H1 (cell line): ENCODE data around the gene DENND10.

Experiments used
- CTCF ChIP-seq, 3 experiments: IDR thresholded peaks; 1 replicate in 2 of 3; 2 replicates in 1 of 3; pipeline versions ENCODE4 v1.5.1 to v1.6.1; 2011; ENCODE audit warnings: low read length in 3 of 3, mild to moderate bottlenecking in 3 of 3, inconsistent platforms in 2 of 3, low read depth in 1 of 3, moderate library complexity in 1 of 3; ENCODE audit not compliant: insufficient read depth in 1 of 3; ENCODE audit errors: control extremely low read depth in 1 of 3
- EP300 ChIP-seq, 2 experiments: IDR thresholded peaks; 1 replicate in 1 of 2; 2 replicates in 1 of 2; pipeline ENCODE4 v1.6.1; 2011 to 2012; ENCODE audit warnings: low read depth in 2 of 2, low read length in 2 of 2, mild to moderate bottlenecking in 2 of 2, borderline replicate concordance in 1 of 2, inconsistent platforms in 1 of 2, moderate library complexity in 1 of 2
- EZH2 ChIP-seq: fragments of 200-600 bp; sonication (generic); IDR thresholded peaks from 2 replicates; pipeline ENCODE4 v1.7.1; 2012; ENCODE audit warnings: low read depth, mild to moderate bottlenecking, moderate library complexity, low read length, inconsistent platforms; ENCODE audit not compliant: severe bottlenecking
- FOSL1 ChIP-seq: IDR thresholded peaks from 2 replicates; pipeline ENCODE4 v1.6.1; 2011; ENCODE audit warnings: mild to moderate bottlenecking, low read depth, low read length, moderate library complexity; ENCODE audit not compliant: insufficient read depth
- HDAC2 ChIP-seq, 2 experiments: fragments of 300-600 bp in 1 of 2; sonication (generic) in 1 of 2; IDR thresholded peaks; 2 replicates each; pipeline ENCODE4 v1.6.1; 2011 to 2012; ENCODE audit warnings: low read depth in 2 of 2, low read length in 2 of 2, mild to moderate bottlenecking in 2 of 2, moderate library complexity in 2 of 2, borderline replicate concordance in 1 of 2, inconsistent platforms in 1 of 2
- JUN ChIP-seq: IDR thresholded peaks from 2 replicates; pipeline ENCODE4 v1.6.1; 2011; ENCODE audit warnings: low read depth, mild to moderate bottlenecking, improper control_type of control experiment, low read length
- MAX ChIP-seq: IDR thresholded peaks from 2 replicates; pipeline ENCODE4 v1.6.1; 2012; ENCODE audit warnings: inconsistent platforms
- PHF8 ChIP-seq: fragments of 200-600 bp; sonication (generic); conservative IDR thresholded peaks from 2 replicates; pipeline ENCODE4 v1.7.1; 2012; ENCODE audit warnings: low read depth, mild to moderate bottlenecking, inconsistent platforms, low read length, moderate library complexity
- POLR2A ChIP-seq, 2 experiments: IDR thresholded peaks; 1 replicate in 1 of 2; 2 replicates in 1 of 2; pipeline ENCODE4 v1.6.1; 2011; ENCODE audit warnings: low read depth in 2 of 2, low read length in 2 of 2, mild to moderate bottlenecking in 2 of 2; ENCODE audit errors: control extremely low read depth in 1 of 2
- RAD21 ChIP-seq, 2 experiments: IDR thresholded peaks in 1 of 2; conservative IDR thresholded peaks in 1 of 2; 2 replicates each; pipeline ENCODE4 v1.6.1; 2011; ENCODE audit warnings: low read depth in 2 of 2, low read length in 2 of 2, improper control_type of control experiment in 1 of 2, inconsistent platforms in 1 of 2, mild to moderate bottlenecking in 1 of 2, moderate library complexity in 1 of 2
- SIN3A ChIP-seq, 2 experiments: IDR thresholded peaks in 1 of 2; conservative IDR thresholded peaks in 1 of 2; 2 replicates each; pipeline ENCODE4 v1.6.1; 2011 to 2012; ENCODE audit warnings: low read length in 2 of 2, improper control_type of control experiment in 1 of 2, low read depth in 1 of 2, mild to moderate bottlenecking in 1 of 2
- TAF1 ChIP-seq: IDR thresholded peaks from 2 replicates; pipeline ENCODE4 v1.6.1; 2011; ENCODE audit warnings: mild to moderate bottlenecking, low read depth, low read length
- USF2 ChIP-seq: IDR thresholded peaks from 2 replicates; pipeline ENCODE4 v1.6.1; 2011; ENCODE audit warnings: low read length, improper control_type of control experiment

GRCh38 chr10:119061352-119061751 lies 42.6 kb upstream of the DENND10 start:
- TF ChIP-seq EZH2 (no peak), SIN3A (conservative IDR thresholded peaks at IDR 0.05 in 1 of 2, IDR thresholded peaks at IDR 0.05 in 1 of 2; ENCODE audit: low read depth in 1 of 2, low read length in 2 of 2) (no peak), CTCF (IDR thresholded peaks at IDR 0.05; ENCODE audit: control extremely low read depth in 1 of 3, insufficient read depth in 1 of 3, low read depth in 1 of 3, low read length in 3 of 3) (no peak), FOSL1 (no peak), TAF1 (no peak), RAD21 (IDR thresholded peaks at IDR 0.05 in 1 of 2, conservative IDR thresholded peaks at IDR 0.05 in 1 of 2; ENCODE audit: low read depth in 2 of 2, low read length in 2 of 2) (no peak), POLR2A (IDR thresholded peaks at IDR 0.05; ENCODE audit: control extremely low read depth in 1 of 2, low read depth in 2 of 2, low read length in 2 of 2) (no peak), EP300 (IDR thresholded peaks at IDR 0.05; ENCODE audit: borderline replicate concordance in 1 of 2, low read depth in 2 of 2, low read length in 2 of 2) (no peak), USF2 (no peak), JUN (no peak), PHF8 (no peak), HDAC2 (IDR thresholded peaks at IDR 0.05; ENCODE audit: borderline replicate concordance in 1 of 2, low read depth in 2 of 2, low read length in 2 of 2) (no peak), MAX (no peak)
